Stimulated activated CD8-positive, alpha-beta memory T cell treated with anti-CD3 and anti-CD28 coated beads, Interleukin-2, amount 100 ng/mL, for 1 hour (primary cell): ENCODE measurements around the gene TUBGCP6.

Experiments
- DNase-seq, 2 donors: peaks; one replicate each; pipeline ENCODE4 v3.0.0-alpha.2; 2020; ENCODE audit warnings: low read depth in 2 of 2

TUBGCP6 gene

DNA sequence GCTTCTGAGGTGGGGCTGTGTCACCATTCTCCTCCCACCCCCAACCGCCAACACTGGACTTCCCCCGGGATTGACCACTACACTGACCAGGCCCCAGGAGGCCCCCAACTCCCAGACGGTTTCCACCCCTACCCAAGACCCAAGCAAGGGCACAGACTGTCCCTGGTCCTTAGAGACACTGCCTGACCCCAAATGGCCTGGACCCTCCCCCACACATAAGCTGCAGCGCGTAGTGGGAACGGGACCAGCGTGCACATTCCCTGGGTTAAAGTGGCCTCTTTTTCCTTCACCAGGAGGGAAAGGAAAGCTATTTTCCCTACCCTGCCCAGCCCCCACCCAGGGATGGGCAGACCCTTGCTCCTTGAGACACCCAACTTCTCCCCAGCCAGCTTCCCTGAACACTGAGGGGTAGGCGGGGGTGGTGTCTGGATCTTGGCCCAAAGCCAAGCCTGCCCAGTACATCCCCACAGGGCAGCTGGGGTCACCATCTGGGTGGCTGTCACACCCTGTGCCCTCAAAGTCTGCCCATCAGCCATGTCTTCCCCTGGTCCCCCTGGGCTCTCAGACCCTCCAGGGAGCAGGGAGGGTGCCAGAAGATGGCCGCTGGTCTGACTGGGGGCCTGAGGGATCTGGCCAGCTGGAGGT is 18.3 kb upstream of the TUBGCP6 start:
- no peak for DNase-seq

DNA sequence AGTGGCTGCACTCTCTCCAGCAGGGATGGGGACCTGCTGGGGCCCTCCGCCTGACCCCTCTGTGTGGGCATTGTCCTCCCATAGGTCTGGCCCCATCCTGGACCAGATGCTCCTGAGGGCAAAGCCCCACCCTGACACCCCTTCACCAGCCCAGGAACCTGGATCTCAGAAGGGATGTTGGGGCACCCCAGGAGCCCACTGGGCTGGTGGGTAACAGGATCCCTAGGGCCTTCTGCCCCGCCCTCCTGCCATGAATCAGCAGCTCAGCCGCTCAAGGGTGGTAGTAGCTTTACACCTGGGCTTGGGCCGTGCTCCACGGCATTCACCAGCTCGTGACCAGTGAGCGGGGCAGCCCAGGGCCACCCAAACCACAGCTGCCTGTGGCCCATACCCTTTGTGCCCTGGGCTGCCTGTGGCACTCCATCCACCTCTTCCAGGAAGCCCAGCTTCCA is 17.7 kb upstream of the TUBGCP6 start:
- no peak for DNase-seq

GRCh38 chr22:50261615-50262459 is 17.0 kb upstream of the TUBGCP6 start, which contains the start of gene MAPK12:
TSS of gene MAPK12 (minus strand) at chr22:50261683. CDS start at chr22:50261509, 174 bp downstream.
- DNase-seq = no peak

DNA sequence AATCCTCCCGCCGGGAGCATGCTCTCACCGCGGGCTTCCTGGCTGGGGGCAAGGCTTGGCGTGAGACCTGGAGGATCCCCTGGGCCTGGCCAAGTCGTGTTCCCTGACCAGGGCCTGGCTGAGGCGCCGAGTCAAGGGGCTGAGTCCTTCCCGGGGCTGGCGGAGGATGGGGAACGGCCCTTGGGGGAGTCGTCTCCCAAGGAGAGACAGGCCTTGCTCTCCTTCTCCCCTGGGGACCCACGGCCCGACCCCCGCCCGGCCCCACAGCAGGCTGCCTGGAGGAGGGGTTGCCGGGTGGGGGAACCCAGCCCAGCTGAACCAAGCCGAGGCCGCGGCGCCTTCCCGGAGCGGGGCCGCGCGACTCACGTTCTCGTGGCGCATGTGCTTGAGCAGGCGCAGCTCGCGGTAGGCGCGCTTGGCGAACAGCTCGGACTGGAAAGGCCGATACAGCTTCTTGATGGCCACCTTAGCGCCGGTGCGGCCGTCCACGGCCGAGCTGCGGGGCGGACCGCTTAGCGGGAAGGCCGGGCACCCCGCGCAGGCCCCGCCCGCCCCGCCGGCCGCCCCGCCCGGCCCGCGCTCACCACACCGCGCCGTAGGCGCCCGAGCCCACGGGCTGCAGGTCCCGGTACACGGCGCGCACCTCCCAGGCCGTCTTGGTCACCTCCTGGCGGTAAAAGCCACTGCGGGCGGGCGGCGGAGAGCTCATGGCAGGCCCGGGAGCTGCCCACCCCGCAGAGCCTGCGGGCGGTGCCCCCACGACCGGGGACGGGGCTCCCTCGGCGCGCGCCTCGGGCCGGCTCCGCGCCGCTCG is 16.2 kb upstream of the TUBGCP6 start:
- DNase-seq = no peak

GRCh38 chr22:50260434-50260800 is 15.6 kb upstream of the TUBGCP6 start:
- DNase-seq = no peak

DNA sequence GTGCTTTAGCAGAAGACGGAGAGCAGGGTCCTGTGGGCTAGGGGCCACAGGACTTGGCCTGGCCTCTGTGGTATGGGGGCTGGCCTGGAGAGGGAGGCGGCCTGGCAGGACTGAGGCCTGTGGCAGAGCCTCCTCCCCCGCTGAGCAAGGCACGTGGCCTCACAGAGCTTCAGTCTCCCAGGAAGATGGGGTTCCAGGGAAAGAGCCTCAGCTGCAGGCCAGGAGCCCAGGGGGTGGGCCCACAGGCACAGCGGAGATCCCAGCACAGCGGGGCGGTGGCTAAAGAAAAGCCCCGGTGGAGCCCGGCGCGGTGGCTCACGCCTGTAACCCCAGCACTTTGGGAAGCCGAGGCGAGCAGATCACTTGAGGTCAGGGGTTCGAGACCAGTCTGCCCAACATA is 14.5 kb upstream of the TUBGCP6 start:
- DNase-seq = no peak

- no peak for DNase-seq
These were observed 13.8 kb upstream of the TUBGCP6 start for GRCh38 chr22:50258361-50259292.

- DNase-seq = no peak
These were observed 12.9 kb upstream of the TUBGCP6 start for GRCh38 chr22:50257451-50258360.

DNA sequence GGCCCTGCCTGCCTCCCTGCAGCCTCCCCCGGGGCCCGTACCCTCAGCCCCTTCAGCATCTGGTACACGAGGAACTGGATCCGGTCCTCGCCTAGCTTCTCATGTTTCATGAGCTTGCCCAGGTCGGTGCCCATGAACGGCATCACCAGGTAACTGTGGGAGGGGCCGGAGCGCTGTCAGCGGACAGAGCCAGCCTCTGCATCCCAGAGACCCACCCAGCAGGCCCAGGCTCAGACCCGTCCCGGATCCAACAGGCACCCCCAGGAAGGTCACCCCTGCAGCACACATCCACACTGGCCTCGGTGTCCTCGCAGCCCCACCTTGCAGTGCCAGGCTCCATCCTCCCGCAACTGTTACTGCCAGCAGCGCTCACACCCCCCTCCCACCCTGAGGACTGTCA is 12.2 kb upstream of the TUBGCP6 start:
- no peak for DNase-seq

GRCh38 chr22:50256258-50256862 is 11.5 kb upstream of the TUBGCP6 start:
- DNase-seq = no peak

GRCh38 chr22:50255607-50256006 is 10.8 kb upstream of the TUBGCP6 start:
- DNase-seq = no peak

DNA sequence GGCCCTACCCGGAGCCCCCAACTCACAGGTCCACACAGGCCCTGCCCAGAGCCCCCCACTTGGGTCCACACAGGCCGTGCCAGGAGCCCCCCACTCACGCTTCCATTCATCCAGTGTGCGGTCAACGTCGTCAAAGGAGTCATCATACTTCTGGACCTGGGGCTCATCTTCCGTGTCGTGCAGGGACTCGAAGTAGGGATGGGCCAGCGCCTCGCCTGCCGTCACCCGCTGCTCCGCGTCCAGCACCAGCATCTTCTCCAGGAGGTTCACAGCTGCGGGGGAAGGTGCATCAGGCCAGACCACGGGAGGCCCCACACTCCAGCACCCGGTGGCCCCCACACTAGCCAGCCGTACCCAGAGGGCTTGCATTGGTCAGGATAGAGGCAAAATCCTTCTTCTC is 10.3 kb upstream of the TUBGCP6 start:
- DNase-seq = no peak

DNA sequence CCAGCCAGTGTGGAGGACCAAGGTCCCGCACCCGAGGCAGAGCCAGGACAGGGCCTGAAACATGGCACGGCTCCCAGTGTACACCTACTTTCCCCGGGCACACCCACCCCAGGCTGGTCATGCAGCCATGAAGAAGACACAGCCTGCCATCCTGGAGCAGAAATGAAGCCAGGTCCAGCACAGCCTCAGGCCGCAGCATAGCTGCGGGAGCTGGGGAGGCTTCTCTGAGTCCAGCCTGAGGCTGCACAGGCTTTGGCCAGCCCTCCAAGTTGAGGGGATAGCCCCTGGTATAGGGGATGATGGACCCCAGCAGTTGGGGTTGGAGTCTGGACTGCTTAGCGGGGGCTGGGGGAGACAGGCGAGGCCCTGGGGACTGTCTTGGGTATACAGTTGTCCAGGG is 9.1 kb upstream of the TUBGCP6 start:
- DNase-seq = no peak

GRCh38 chr22:50253046-50253915 is 8.5 kb upstream of the TUBGCP6 start:
- no peak for DNase-seq

DNA sequence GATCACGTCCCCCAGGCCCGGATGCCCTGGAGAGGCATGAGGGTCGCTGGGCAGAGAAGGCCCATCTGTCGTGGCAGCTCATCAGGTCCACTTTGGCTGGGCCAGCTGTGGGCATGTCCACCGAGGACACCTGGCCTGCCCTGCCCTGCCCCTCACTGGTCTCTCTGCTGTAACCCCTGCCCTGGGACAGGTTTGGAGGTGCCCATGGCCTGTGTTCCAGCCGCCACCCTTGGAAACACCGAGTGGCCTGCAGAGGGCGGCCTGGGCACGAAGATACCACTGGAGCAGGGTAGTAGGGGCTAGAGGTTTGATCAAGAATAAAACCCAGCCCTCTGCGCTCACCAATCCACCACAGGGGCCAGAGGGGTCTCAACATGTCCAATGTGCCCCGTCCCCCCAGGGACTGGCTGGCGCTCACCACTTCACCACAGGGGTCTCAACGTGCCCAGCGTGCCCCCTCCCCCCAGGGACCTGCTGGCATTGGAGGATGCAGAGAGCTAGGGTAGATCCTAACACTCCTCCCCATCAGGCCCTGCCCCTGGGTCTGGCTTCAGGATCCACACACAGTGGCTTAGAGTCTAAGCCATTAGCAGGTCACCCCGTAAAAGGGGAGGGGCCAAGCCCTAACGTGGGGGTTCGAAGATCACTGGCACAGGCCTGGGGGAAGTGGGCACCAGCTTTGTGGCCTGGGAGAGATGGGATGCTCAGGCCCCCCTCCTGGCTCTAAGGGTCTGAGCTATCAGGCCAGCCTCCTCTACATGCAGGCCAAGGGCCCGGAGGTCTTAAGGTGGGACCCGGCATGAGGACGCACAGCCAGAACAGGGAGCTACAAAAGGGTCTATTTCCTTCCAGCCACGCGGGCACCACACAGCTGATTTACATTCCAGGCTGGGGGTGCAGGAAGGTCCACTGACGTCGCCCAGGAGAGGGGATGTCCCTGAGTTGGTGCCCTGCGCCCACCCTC is 7.5 kb upstream of the TUBGCP6 start:
- DNase-seq = peak; percentile 44 to 54

DNA sequence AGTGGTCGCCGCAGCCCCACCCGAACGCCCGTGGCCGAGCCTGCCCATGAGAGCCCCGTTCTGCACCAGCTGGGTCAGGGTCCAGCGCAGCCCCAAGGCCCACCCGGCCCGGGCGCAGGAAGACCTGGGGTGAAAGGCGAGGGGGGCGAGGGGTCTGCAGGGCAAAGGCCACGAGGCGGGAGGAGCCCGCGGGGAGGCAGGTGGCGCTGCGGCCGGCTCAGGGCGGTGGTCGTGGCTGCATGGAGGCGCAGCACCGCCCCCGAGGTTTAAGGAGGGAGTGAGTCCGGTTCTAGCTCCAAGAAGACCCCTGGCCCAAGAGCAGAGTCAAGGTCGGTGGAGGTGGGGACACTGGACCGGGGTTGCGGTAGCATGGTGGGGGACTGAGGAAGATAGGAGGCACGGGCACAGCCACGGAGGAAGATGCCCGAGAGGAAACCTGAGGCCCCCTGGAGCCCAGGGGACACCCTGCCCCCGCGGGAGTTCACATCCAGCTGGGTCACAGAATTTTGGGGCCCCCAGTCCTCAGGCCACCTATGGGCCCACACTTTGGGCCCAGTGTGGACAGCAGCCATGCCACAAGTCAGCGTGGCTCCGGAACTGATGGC is 6.8 kb upstream of the TUBGCP6 start:
- no peak for DNase-seq
